SK-N-SH (cell line): ENCODE data around the gene SLC16A13. TPM values are rescaled to one million over a fixed set of nuclear protein-coding genes. Genes with fewer than 3 reads are reported as not detected.
"Not testable (repeated sequence)": the region's sequence is repeated elsewhere in the genome, so short reads cannot be mapped to it uniquely, and the experiment has no call there.

Source experiments
- CTCF ChIA-PET: fragments of 300-600, 350-600 bp; formaldehyde crosslinking; extraction: SDS; loops from one replicate; lab custom pipeline; 2021; lab: Yijun Ruan, JAX
- POLR2A ChIA-PET: fragments of 350-600 bp; sonication (Branson Sonifier 250); formaldehyde crosslinking; extraction: SDS; loops from one replicate; lab custom pipeline; 2020; ENCODE audit warnings: antibody characterized with exemption, inconsistent platforms; lab: Yijun Ruan, JAX
- DNase-seq: peaks from one replicate; pipeline ENCODE4 v3.0.0; 2012
- H2AFZ ChIP-seq: fragments of 200-600 bp; sonication (generic); 2 replicates; pipeline ENCODE4 v1.8.1; 2016; ENCODE audit warnings: antibody characterized with exemption, mild to moderate bottlenecking, low read depth
- H3F3A ChIP-seq: fragments of 200-600 bp; sonication (generic); replicated peaks from 2 replicates; pipeline ENCODE3; 2016; ENCODE audit warnings: antibody characterized with exemption, mild to moderate bottlenecking; ENCODE audit not compliant: insufficient read depth
- H3K27ac ChIP-seq, 2 experiments: fragments of 200-500 bp in 1 of 2; fragments of 200-600 bp in 1 of 2; sonication (Bioruptor generic) in 1 of 2; sonication (generic), shearing (Covaris generic) in 1 of 2; 2 replicates each; pipeline versions ENCODE4 v1.5.1 to v1.6.1; 2014 to 2016; ENCODE audit warnings: low read depth in 2 of 2, inconsistent platforms in 1 of 2, low read length in 1 of 2, mild to moderate bottlenecking in 1 of 2, mixed read lengths in 1 of 2
- H3K27me3 ChIP-seq: fragments of 200-600 bp; sonication (generic), shearing (Covaris generic); 2 replicates; pipeline ENCODE4 v1.6.1; 2016; ENCODE audit warnings: mixed run types; ENCODE audit not compliant: insufficient read depth
- H3K36me3 ChIP-seq, 2 experiments: fragments of 200-500 bp in 1 of 2; fragments of 200-600 bp in 1 of 2; sonication (Bioruptor generic) in 1 of 2; sonication (generic) in 1 of 2; replicated peaks in 1 of 2; 2 replicates each; pipeline versions ENCODE3 to v1.5.1; 2014 to 2016; ENCODE audit warnings: low read length in 1 of 2, mild to moderate bottlenecking in 1 of 2; ENCODE audit not compliant: insufficient read depth in 2 of 2, control insufficient read depth in 1 of 2
- H3K4me1 ChIP-seq, 2 experiments: fragments of 200-500 bp in 1 of 2; fragments of 200-600 bp in 1 of 2; sonication (Bioruptor generic) in 1 of 2; sonication (generic), shearing (Covaris generic) in 1 of 2; 2 replicates each; pipeline versions ENCODE4 v1.5.1 to v1.6.1; 2014 to 2016; ENCODE audit warnings: low read depth in 1 of 2, low read length in 1 of 2, mixed run types in 1 of 2; ENCODE audit not compliant: insufficient read depth in 2 of 2, control insufficient read depth in 1 of 2
- H3K4me2 ChIP-seq: fragments of 200-600 bp; sonication (generic), shearing (Covaris generic); 2 replicates; pipeline ENCODE4 v1.6.1; 2017; ENCODE audit warnings: mixed run types
- H3K4me3 ChIP-seq, 2 experiments: fragments of 200-500 bp in 1 of 2; fragments of 200-600 bp in 1 of 2; sonication (Bioruptor generic) in 1 of 2; sonication (generic), shearing (Covaris generic) in 1 of 2; 2 replicates each; pipeline versions ENCODE4 v1.5.1 to v1.8.1; 2014 to 2016; ENCODE audit warnings: low read depth in 2 of 2, inconsistent platforms in 1 of 2, low read length in 1 of 2, mild to moderate bottlenecking in 1 of 2, mixed read lengths in 1 of 2, moderate library complexity in 1 of 2
- H3K79me2 ChIP-seq: fragments of 200-600 bp; sonication (generic); 2 replicates; pipeline ENCODE4 v1.8.1; 2017; ENCODE audit warnings: mild to moderate bottlenecking; ENCODE audit not compliant: insufficient read depth
- H3K9ac ChIP-seq: fragments of 200-600 bp; sonication (generic); 2 replicates; pipeline ENCODE4 v1.6.1; 2017; ENCODE audit warnings: mixed run types
- H3K9me2 ChIP-seq: fragments of 200-600 bp; sonication (generic); 2 replicates; pipeline ENCODE4 v1.6.1; 2017; ENCODE audit warnings: mixed run types
- H3K9me3 ChIP-seq: fragments of 200-600 bp; sonication (generic); 2 replicates; pipeline ENCODE4 v1.6.1; 2017; ENCODE audit warnings: mixed run types, mild to moderate bottlenecking, moderate library complexity
- H4K20me1 ChIP-seq: fragments of 200-600 bp; sonication (generic); 2 replicates; pipeline ENCODE4 v1.6.1; 2017; ENCODE audit warnings: mild to moderate bottlenecking, mixed run types; ENCODE audit not compliant: insufficient read depth
- ELF1 ChIP-seq: IDR thresholded peaks from 2 replicates; pipeline ENCODE4 v1.4.0; 2012
- EZH2phosphoT487 ChIP-seq: fragments of 200-600 bp; sonication (generic); IDR thresholded peaks from 2 replicates; pipeline ENCODE4 v1.6.1; 2017; ENCODE audit warnings: low read depth, mixed run types, mild to moderate bottlenecking, antibody characterized with exemption, moderate library complexity, borderline replicate concordance
- FOSL2 ChIP-seq: IDR thresholded peaks from 2 replicates; pipeline ENCODE4 v1.4.0; 2012; ENCODE audit warnings: low read depth, mild to moderate bottlenecking, moderate library complexity, borderline replicate concordance
- GATA2 ChIP-seq: sonication (generic); formaldehyde crosslinking; IDR thresholded peaks from 2 replicates; pipeline ENCODE4 v1.5.0; 2020; ENCODE audit warnings: mild to moderate bottlenecking, missing genetic modification reagents
- JUND ChIP-seq: IDR thresholded peaks from 2 replicates; pipeline ENCODE4 v1.4.0; 2012
- MEF2A ChIP-seq: IDR thresholded peaks from 2 replicates; pipeline ENCODE4 v1.4.0; 2012; ENCODE audit warnings: low read depth, borderline replicate concordance
- MXI1 ChIP-seq: IDR thresholded peaks from 2 replicates; pipeline ENCODE4 v1.6.1; 2012; ENCODE audit warnings: mild to moderate bottlenecking, low read depth, low read length, improper control_type of control experiment
- PBX3 ChIP-seq: IDR thresholded peaks from 2 replicates; pipeline ENCODE4; 2012
- RCOR1 ChIP-seq: fragments of 150-350 bp; IDR thresholded peaks from 2 replicates; pipeline ENCODE4 v1.6.1; 2017; ENCODE audit warnings: antibody characterized with exemption, low read length
- SMC3 ChIP-seq: IDR thresholded peaks from 2 replicates; pipeline ENCODE4 v1.6.1; 2012; ENCODE audit warnings: low read depth, low read length, improper control_type of control experiment
- TAF1 ChIP-seq: IDR thresholded peaks from 2 replicates; pipeline ENCODE4 v1.6.1; 2012; ENCODE audit warnings: low read depth, mild to moderate bottlenecking, low read length, moderate library complexity, borderline replicate concordance
- TEAD4 ChIP-seq: IDR thresholded peaks from 2 replicates; pipeline ENCODE4 v1.4.0; 2012; ENCODE audit warnings: mild to moderate bottlenecking, borderline replicate concordance; ENCODE audit not compliant: insufficient read depth
- ZBTB33 ChIP-seq: IDR thresholded peaks from 2 replicates; pipeline ENCODE4 v1.4.0; 2012; ENCODE audit warnings: low read depth, borderline replicate concordance
- WGBS: methylation state at CpG from one replicate; pipeline ENCODE4 v1.1.6; 2017; ENCODE audit warnings: low lambda C conversion rate; 5-methylcytosine and 5-hydroxymethylcytosine counted together
- polyA plus RNA-seq, 3 experiments: library from polyadenylated mRNA; depleted of rRNA; stranded (reverse); fragments of >200 nt; gene quantifications; 2 replicates each; pipeline ENCODE4 v1.2.3, GENCODE V29; 2012
- TF ChIP-seq, protein P1 (sequence below): IDR thresholded peaks from 2 replicates; pipeline ENCODE4 v1.4.0; 2012; ENCODE audit warnings: low read depth, borderline replicate concordance
- TF ChIP-seq, protein P2 (sequence below): IDR thresholded peaks from 2 replicates; pipeline ENCODE4 v1.4.0; 2012; ENCODE audit warnings: low read depth

Gene SLC16A13
- polyA plus RNA-seq, 1 of the 3 experiments (the other 2 are of a cell fraction) = 3.9 TPM

GRCh38 chr17:6986676-6987075 is 49.1 kb upstream of the SLC16A13 start:
- Histone ChIP-seq H3K4me1 (no peaks in the 10 kb centered on the region), H4K20me1 (no peaks in the 10 kb centered on the region), H3K9ac (no peak overlapping the region), H3K4me3 (no peak overlapping the region), H3K9me2 (no peaks in the 10 kb centered on the region), H3K79me2 (no peaks in the 10 kb centered on the region), H3K27ac (no peak overlapping the region), H3F3A (no peaks in the 10 kb centered on the region), H3K9me3 (no peaks in the 10 kb centered on the region), H2AFZ (no peak overlapping the region), H3K4me2 (no peak overlapping the region), H3K27me3 (no peaks in the 10 kb centered on the region), H3K36me3 (no peaks in the 10 kb centered on the region)
- CTCF ChIA-PET = no interaction called here
- no peak for DNase-seq
- POLR2A ChIA-PET = no interaction called here
- no peak for TF ChIP-seq MXI1
- TF ChIP-seq EZH2phosphoT487 = no peak
- no peak for TF ChIP-seq PBX3
- no peak for TF ChIP-seq FOSL2
- TF ChIP-seq JUND = no peak
- TF ChIP-seq, protein P1, sequence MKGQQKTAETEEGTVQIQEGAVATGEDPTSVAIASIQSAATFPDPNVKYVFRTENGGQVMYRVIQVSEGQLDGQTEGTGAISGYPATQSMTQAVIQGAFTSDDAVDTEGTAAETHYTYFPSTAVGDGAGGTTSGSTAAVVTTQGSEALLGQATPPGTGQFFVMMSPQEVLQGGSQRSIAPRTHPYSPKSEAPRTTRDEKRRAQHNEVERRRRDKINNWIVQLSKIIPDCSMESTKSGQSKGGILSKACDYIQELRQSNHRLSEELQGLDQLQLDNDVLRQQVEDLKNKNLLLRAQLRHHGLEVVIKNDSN = no peak
- TF ChIP-seq TAF1 = no peak
- 69% methylated on average over 3 of the region's 3 CpGs for WGBS

DNA sequence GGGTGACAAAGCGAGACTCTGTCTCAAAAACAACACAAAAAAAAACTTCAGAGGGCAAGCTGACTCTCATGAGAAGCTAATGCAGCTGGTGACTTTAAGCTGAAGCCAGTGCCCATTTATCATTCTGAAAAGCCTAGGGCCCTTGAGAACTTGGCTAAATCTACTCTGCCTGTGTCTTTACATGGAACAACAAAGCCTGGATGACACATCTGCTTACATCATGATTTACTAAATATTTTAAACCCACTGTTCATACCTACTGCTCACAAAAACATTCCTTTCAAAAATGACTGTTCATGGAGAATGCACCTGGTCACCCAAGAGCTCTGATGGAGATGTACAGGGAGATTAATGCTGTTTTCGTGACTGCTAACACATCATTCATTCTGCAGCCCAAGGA is 46.0 kb upstream of the SLC16A13 start:
- 38% methylated on average over 2 of the region's 2 CpGs for WGBS
- CTCF ChIA-PET = interaction anchor here (1.0 to 2.1 kb wide), 3 partner anchors 15 to 146 kb away, joined by 4 to 9 read pairs (median 4); no protein-coding TSS in a partner anchor

DNA sequence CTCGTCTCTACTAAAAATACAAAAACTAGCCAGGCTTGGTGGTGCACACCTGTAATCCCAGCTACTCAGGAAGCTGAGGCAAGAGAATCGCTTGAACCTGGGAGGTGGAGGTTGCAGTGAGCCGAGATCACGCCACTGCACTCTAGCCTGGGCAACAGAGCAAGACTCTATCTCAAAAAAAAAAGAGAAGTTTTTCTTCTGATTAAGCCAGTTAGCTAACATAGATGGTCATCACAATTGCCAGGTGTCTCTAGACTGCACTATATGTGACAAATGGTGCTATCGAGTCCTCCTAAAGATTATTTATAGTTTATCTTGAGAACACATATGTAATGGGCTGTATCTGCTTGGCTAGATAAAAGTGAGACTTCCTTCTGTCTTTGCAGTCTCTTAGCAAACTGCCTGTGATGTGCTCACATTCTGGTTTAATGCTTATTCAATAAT is 42.2 kb upstream of the SLC16A13 start:
- not testable (repeated sequence) for H3K9ac ChIP-seq, H3K4me1 ChIP-seq, H3K27me3 ChIP-seq, DNase-seq, H3K79me2 ChIP-seq, H3K27ac ChIP-seq, H2AFZ ChIP-seq, H3K36me3 ChIP-seq, H3K4me2 ChIP-seq, H3K4me3 ChIP-seq, H3K9me3 ChIP-seq, H3K9me2 ChIP-seq, H4K20me1 ChIP-seq, H3F3A ChIP-seq
- POLR2A ChIA-PET = interaction anchor here (0.6 kb wide), 1 partner anchor 23 kb away, joined by 3 read pairs; no protein-coding TSS in a partner anchor
- WGBS = 78% methylated on average over 5 of the region's 5 CpGs
- CTCF ChIA-PET = interaction anchor here (1.3 to 2.6 kb wide), 2 partner anchors 11 to 79 kb away, joined by 3 to 11 read pairs; no protein-coding TSS in a partner anchor

More for the DNA sequence above, 46.0 kb upstream of the SLC16A13 start:
- Histone ChIP-seq H3K27ac (no peak overlapping the region), H3K4me2 (no peak overlapping the region), H3K4me3 (no peak overlapping the region), H3K36me3 (no peaks in the 10 kb centered on the region), H3K9ac (no peak overlapping the region), H3K9me3 (no peaks in the 10 kb centered on the region), H3K79me2 (no peaks in the 10 kb centered on the region), H3K27me3 (no peaks in the 10 kb centered on the region), H2AFZ (no peak overlapping the region), H3K4me1 (no peaks in the 10 kb centered on the region), H3F3A (peaks cover 5% of the 10 kb centered on the region), H3K9me2 (no peaks in the 10 kb centered on the region), H4K20me1 (no peaks in the 10 kb centered on the region)
- no peak for DNase-seq
- POLR2A ChIA-PET = no interaction called here
- no peak for TF ChIP-seq EZH2phosphoT487
- TF ChIP-seq ZBTB33 = no peak
- no peak for TF ChIP-seq SMC3
- no peak for TF ChIP-seq RCOR1
- no peak for TF ChIP-seq JUND
- TF ChIP-seq ELF1 = no peak
- no peak for TF ChIP-seq MEF2A
- no peak for TF ChIP-seq TEAD4
- no peak for TF ChIP-seq GATA2 (CRISPR knock-in tag)
- TF ChIP-seq MXI1 = no peak
- TF ChIP-seq, protein P2, sequence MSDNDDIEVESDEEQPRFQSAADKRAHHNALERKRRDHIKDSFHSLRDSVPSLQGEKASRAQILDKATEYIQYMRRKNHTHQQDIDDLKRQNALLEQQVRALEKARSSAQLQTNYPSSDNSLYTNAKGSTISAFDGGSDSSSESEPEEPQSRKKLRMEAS = no peak
- TF ChIP-seq, protein P1 = no peak
- no peak for TF ChIP-seq TAF1
